H9 (cell line): ENCODE measurements around the gene OSGIN1. TPM values are rescaled to one million over a fixed set of nuclear protein-coding genes. Genes with fewer than 3 reads are reported as not detected.

Experiments
- DNase-seq: peaks from one replicate; pipeline ENCODE4 v3.0.0-alpha.2; 2017
- H2AFZ ChIP-seq: one replicate; pipeline ENCODE4 v1.6.1; 2013; ENCODE audit warnings: mild to moderate bottlenecking, low read length, control low read depth, moderate library complexity
- H2AK5ac ChIP-seq: 2 replicates; pipeline ENCODE4 v1.6.1; 2013; ENCODE audit warnings: low read length, control low read depth, mixed read lengths; ENCODE audit not compliant: insufficient read length
- H2BK120ac ChIP-seq: one replicate; pipeline ENCODE4 v1.6.1; 2013; ENCODE audit warnings: low read depth, mild to moderate bottlenecking, low read length, control low read depth, inconsistent platforms; ENCODE audit not compliant: poor library complexity, severe bottlenecking
- H2BK12ac ChIP-seq: 2 replicates; pipeline ENCODE4 v1.6.1; 2013; ENCODE audit warnings: low read length, control low read depth, mixed read lengths, low read depth; ENCODE audit not compliant: insufficient read length
- H2BK15ac ChIP-seq: 2 replicates; pipeline ENCODE4 v1.6.1; 2013; ENCODE audit warnings: low read depth, low read length, control low read depth
- H2BK20ac ChIP-seq: one replicate; pipeline ENCODE4 v1.6.1; 2013; ENCODE audit warnings: low read depth, mild to moderate bottlenecking, low read length, control low read depth, inconsistent platforms; ENCODE audit not compliant: poor library complexity, severe bottlenecking
- H2BK5ac ChIP-seq: 2 replicates; pipeline ENCODE4 v1.6.1; 2013; ENCODE audit warnings: low read length, control low read depth, mixed read lengths; ENCODE audit not compliant: insufficient read length
- H3K14ac ChIP-seq: 2 replicates; pipeline ENCODE4 v1.6.1; 2013; ENCODE audit warnings: low read length, control low read depth; ENCODE audit not compliant: insufficient read depth
- H3K18ac ChIP-seq: 2 replicates; pipeline ENCODE4 v1.6.1; 2013; ENCODE audit warnings: low read depth, mild to moderate bottlenecking, mixed read lengths, low read length, control low read depth; ENCODE audit not compliant: insufficient read length
- H3K23ac ChIP-seq: 2 replicates; pipeline ENCODE4 v1.6.1; 2013; ENCODE audit warnings: low read length, control low read depth, mixed read lengths, low read depth; ENCODE audit not compliant: insufficient read length
- H3K23me2 ChIP-seq: 2 replicates; pipeline ENCODE4 v1.6.1; 2013; ENCODE audit warnings: low read depth, mild to moderate bottlenecking, mixed read lengths, low read length, control low read depth; ENCODE audit not compliant: insufficient read length, poor library complexity, severe bottlenecking
- H3K27ac ChIP-seq: 2 replicates; pipeline ENCODE4 v1.5.1; 2013; ENCODE audit warnings: low read length, control low read depth, mixed read lengths, low read depth; ENCODE audit not compliant: insufficient read length
- H3K27me3 ChIP-seq: 2 replicates; pipeline ENCODE4 v1.6.1; 2013; ENCODE audit warnings: low read length, control low read depth, inconsistent platforms; ENCODE audit not compliant: insufficient read depth
- H3K4ac ChIP-seq: 2 replicates; pipeline ENCODE4 v1.6.1; 2013; ENCODE audit warnings: low read depth, mild to moderate bottlenecking, control low read depth, inconsistent platforms, low read length, moderate library complexity
- H3K4me1 ChIP-seq: 2 replicates; pipeline ENCODE4 v1.6.1; 2013; ENCODE audit warnings: low read length, control low read depth, inconsistent platforms; ENCODE audit not compliant: insufficient read depth
- H3K4me2 ChIP-seq: 2 replicates; pipeline ENCODE4 v1.6.1; 2013; ENCODE audit warnings: low read length, control low read depth, mixed read lengths; ENCODE audit not compliant: insufficient read length, insufficient read depth
- H3K56ac ChIP-seq: 2 replicates; pipeline ENCODE4 v1.6.1; 2013; ENCODE audit warnings: low read depth, mild to moderate bottlenecking, mixed read lengths, low read length, control low read depth; ENCODE audit not compliant: insufficient read length
- H3K79me1 ChIP-seq: 2 replicates; pipeline ENCODE4 v1.6.1; 2013; ENCODE audit warnings: low read depth, mild to moderate bottlenecking, moderate library complexity, low read length, control low read depth, inconsistent platforms; ENCODE audit not compliant: insufficient read depth, poor library complexity, severe bottlenecking
- H3K79me2 ChIP-seq: 2 replicates; pipeline ENCODE4 v1.6.1; 2013; ENCODE audit warnings: low read length, control low read depth, inconsistent platforms; ENCODE audit not compliant: insufficient read depth
- H3K9ac ChIP-seq: 2 replicates; pipeline ENCODE4 v1.6.1; 2013; ENCODE audit warnings: low read length, control low read depth, mixed read lengths; ENCODE audit not compliant: insufficient read length; ENCODE audit errors: extremely low read depth
- H3K9me3 ChIP-seq: one replicate; pipeline ENCODE4 v1.6.1; 2013; ENCODE audit warnings: low read depth, low read length, inconsistent platforms; ENCODE audit not compliant: control insufficient read depth
- H3T11ph ChIP-seq: one replicate; pipeline ENCODE4 v1.6.1; 2013; ENCODE audit warnings: mild to moderate bottlenecking, low read length, control low read depth, inconsistent platforms
- H4K20me1 ChIP-seq: one replicate; pipeline ENCODE4 v1.6.1; 2013; ENCODE audit not compliant: control insufficient read depth, insufficient read length, insufficient read depth
- H4K5ac ChIP-seq: 2 replicates; pipeline ENCODE4 v1.6.1; 2013; ENCODE audit warnings: low read depth, mild to moderate bottlenecking, mixed read lengths, low read length, control low read depth; ENCODE audit not compliant: insufficient read length
- H4K8ac ChIP-seq: replicated peaks from 2 replicates; pipeline ENCODE4 v1.6.1; 2013; ENCODE audit warnings: low read length, control low read depth, mixed read lengths, low read depth; ENCODE audit not compliant: insufficient read length
- H4K91ac ChIP-seq: 2 replicates; pipeline ENCODE4 v1.6.1; 2013; ENCODE audit warnings: low read depth, mild to moderate bottlenecking, moderate library complexity, mixed read lengths, low read length, control low read depth; ENCODE audit not compliant: insufficient read length
- H3K27ac Mint-ChIP-seq, 3 experiments: 2 replicates in 2 of 3; 3 replicates in 1 of 3; pipeline ENCODE4 v1.8.0; 2020 to 2021; ENCODE audit warnings: mixed read lengths in 3 of 3, mild to moderate bottlenecking in 1 of 3, moderate library complexity in 1 of 3
- H3K27me3 Mint-ChIP-seq: 2 replicates; pipeline ENCODE4 v1.8.0; 2021; ENCODE audit warnings: low read depth, mild to moderate bottlenecking, moderate library complexity, mixed read lengths
- H3K36me3 Mint-ChIP-seq, 3 experiments: 2 replicates in 2 of 3; 3 replicates in 1 of 3; pipeline ENCODE4 v1.8.0; 2020 to 2021; ENCODE audit warnings: low read depth in 3 of 3, mixed read lengths in 3 of 3; ENCODE audit not compliant: insufficient read depth in 1 of 3
- H3K4me1 Mint-ChIP-seq, 2 experiments: 2 replicates each; pipeline ENCODE4 v1.8.0; 2020; ENCODE audit warnings: mixed read lengths in 2 of 2
- H3K4me3 Mint-ChIP-seq, 2 experiments: 2 replicates in 1 of 2; 3 replicates in 1 of 2; pipeline ENCODE4 v1.8.0; 2020 to 2021; ENCODE audit warnings: mild to moderate bottlenecking in 2 of 2, mixed read lengths in 2 of 2, moderate library complexity in 1 of 2
- H3K9me3 Mint-ChIP-seq, 2 experiments: 2 replicates in 1 of 2; 3 replicates in 1 of 2; pipeline ENCODE4 v1.8.0; 2020; ENCODE audit warnings: mild to moderate bottlenecking in 2 of 2, mixed read lengths in 2 of 2, moderate library complexity in 1 of 2
- CTCF ChIP-seq: fragments of 200-600 bp; sonication (generic); conservative IDR thresholded peaks from 3 replicates; pipeline ENCODE4 v1.8.0; 2021; ENCODE audit warnings: antibody characterized with exemption, mild to moderate bottlenecking
- WGBS: extraction: QIAGEN DNeasy Blood & Tissue Kit; methylation state at CpG from one replicate; pipeline ENCODE4 v1.1.7; 2013; ENCODE audit warnings: missing lambda C conversion rate, low lambda C conversion rate, mixed read lengths; ENCODE audit not compliant: insufficient read length; ENCODE audit errors: extremely low coverage; 5-methylcytosine and 5-hydroxymethylcytosine counted together
- total RNA-seq: library from RNA; stranded (reverse); gene quantifications from 2 replicates; pipeline ENCODE4 v1.2.1, GENCODE V29; 2021

Gene OSGIN1
- total RNA-seq, 1 experiment from 2014 or later: 0.63 TPM

- Mint-ChIP-seq H3K4me1 (peaks cover 8 to 14% of the 10 kb centered on the region in 2 experiments), H3K27me3 (peaks cover 2% of the 10 kb centered on the region; the same call in 1 of the 2 replicates), H3K9me3 (no peaks in the 10 kb centered on the region; a peak in 2 of 5 replicates), H3K36me3 (no peaks in the 10 kb centered on the region), H3K27ac (peak overlapping the region in 1 of 3 experiments; percentile 67; a peak in 1 of 7 replicates), H3K4me3 (no peak overlapping the region)
- Histone ChIP-seq H3K79me2 (no peaks in the 10 kb centered on the region), H4K8ac (no peak overlapping the region), H2AFZ (no peak overlapping the region), H2AK5ac (no peak overlapping the region), H3K4me2 (no peak overlapping the region), H3K9ac (no peak overlapping the region), H3K4me1 (no peaks in the 10 kb centered on the region), H4K20me1 (no peaks in the 10 kb centered on the region), H2BK20ac (no peak overlapping the region), H2BK5ac (no peak overlapping the region), H3K27me3 (no peaks in the 10 kb centered on the region), H3K9me3 (no peaks in the 10 kb centered on the region), H3K14ac (no peak overlapping the region), H3K27ac (no peak overlapping the region), H4K5ac (no peak overlapping the region), H2BK12ac (no peak overlapping the region), H3K23ac (no peak overlapping the region), H3K56ac (no peak overlapping the region), H3K4ac (no peak overlapping the region), H3K23me2 (no peaks in the 10 kb centered on the region), H2BK120ac (no peak overlapping the region), H3K79me1 (no peaks in the 10 kb centered on the region), H2BK15ac (no peak overlapping the region), H3T11ph (no peak overlapping the region), H3K18ac (no peak overlapping the region), H4K91ac (no peak overlapping the region)
- no peak for TF ChIP-seq CTCF
- no peak for DNase-seq
- no CpG with 5 or more reads among the region's 5 CpGs for WGBS
Measured at GRCh38 chr16:83949724-83950001, 3.4 kb upstream of the OSGIN1 start.
